CD4-positive, alpha-beta memory T cell (primary cell): ENCODE results near the gene GPC6. TPM values are rescaled to one million over a fixed set of nuclear protein-coding genes. Genes with fewer than 3 reads are reported as not detected.

Experiments used
- CTCF ChIA-PET: fragments of 350-600 bp; sonication (Branson Sonifier 250); formaldehyde crosslinking; loops from one replicate; lab custom pipeline; 2021; ENCODE audit warnings: inconsistent platforms; ENCODE audit not compliant: partially characterized antibody; lab: Charles Lee
- POLR2A ChIA-PET: fragments of 350-600 bp; sonication (Branson Sonifier 250); formaldehyde crosslinking; loops from one replicate; lab custom pipeline; 2021; ENCODE audit not compliant: partially characterized antibody; lab: Charles Lee
- DNase-seq, 5 donors: peaks; one replicate each; pipeline versions ENCODE4 v3.0.0 to v3.0.0-alpha.2; 2020 to 2022; ENCODE audit warnings: mixed read lengths in 1 of 5
- H3K27ac ChIP-seq: one replicate; pipeline ENCODE4 v1.7.0; 2013; ENCODE audit warnings: low read depth, low read length
- H3K27me3 ChIP-seq: 2 replicates; pipeline ENCODE4 v1.7.0; 2013; ENCODE audit warnings: mild to moderate bottlenecking, low read length, moderate library complexity; ENCODE audit not compliant: insufficient read depth
- H3K36me3 ChIP-seq: 2 replicates; pipeline ENCODE4 v1.7.0; 2013; ENCODE audit warnings: mild to moderate bottlenecking, low read length, moderate library complexity; ENCODE audit not compliant: insufficient read depth
- H3K4me1 ChIP-seq: 2 replicates; pipeline ENCODE4 v1.7.0; 2013; ENCODE audit warnings: mild to moderate bottlenecking, low read length, moderate library complexity; ENCODE audit not compliant: insufficient read depth
- H3K4me3 ChIP-seq, 2 donors: one replicate each; pipeline ENCODE4 v1.7.0; 2013; ENCODE audit warnings: low read length in 2 of 2, mild to moderate bottlenecking in 1 of 2
- H3K9me3 ChIP-seq, 2 donors: one replicate each; pipeline ENCODE4 v1.7.0; 2013; ENCODE audit warnings: low read length in 2 of 2, control low read depth in 1 of 2; ENCODE audit not compliant: control insufficient read depth in 1 of 2
- H3K27ac Mint-ChIP-seq, 7 donors: one replicate each; pipeline ENCODE4 v1.8.0; 2020 to 2021; ENCODE audit warnings: mixed read lengths in 7 of 7, mild to moderate bottlenecking in 6 of 7, inconsistent platforms in 3 of 7, moderate library complexity in 3 of 7
- H3K27me3 Mint-ChIP-seq, 2 donors: one replicate each; pipeline ENCODE4 v1.8.0; 2020 to 2021; ENCODE audit warnings: mixed read lengths in 2 of 2
- H3K36me3 Mint-ChIP-seq, 2 donors: one replicate each; pipeline ENCODE4 v1.8.0; 2020 to 2021; ENCODE audit warnings: mixed read lengths in 2 of 2, inconsistent platforms in 1 of 2, mild to moderate bottlenecking in 1 of 2
- H3K4me1 Mint-ChIP-seq, 4 donors: one replicate each; pipeline ENCODE4 v1.8.0; 2020 to 2021; ENCODE audit warnings: mixed read lengths in 4 of 4, mild to moderate bottlenecking in 1 of 4
- H3K4me3 Mint-ChIP-seq, 8 donors: one replicate each; pipeline ENCODE4 v1.8.0; 2020 to 2021; ENCODE audit warnings: mixed read lengths in 8 of 8, mild to moderate bottlenecking in 7 of 8, moderate library complexity in 6 of 8, inconsistent platforms in 3 of 8
- H3K9me3 Mint-ChIP-seq, 8 donors: one replicate each; pipeline ENCODE4 v1.8.0; 2020 to 2021; ENCODE audit warnings: mixed read lengths in 8 of 8, mild to moderate bottlenecking in 5 of 8, inconsistent platforms in 3 of 8, moderate library complexity in 1 of 8
- intact Hi-C: fragments of 100-400 bp; cut with micrococcal nuclease; formaldehyde crosslinking; loops from one replicate; pipeline ENCODE4 v1.15.1; 2023
- polyA plus RNA-seq, 2 donors: library from polyadenylated mRNA; unstranded; fragments of 300-500 nt; fragmentation: Illumina TruSeq; gene quantifications; one replicate each; pipeline ENCODE4 v1.2.3, GENCODE V29; 2021
- total RNA-seq, 2 experiments: library from RNA; stranded (reverse); gene quantifications; one replicate each; pipeline ENCODE4 v1.2.3, GENCODE V29; 2021

Gene GPC6
- total and polyA plus RNA-seq, 4 experiments from 2014 or later = not detected

DNA sequence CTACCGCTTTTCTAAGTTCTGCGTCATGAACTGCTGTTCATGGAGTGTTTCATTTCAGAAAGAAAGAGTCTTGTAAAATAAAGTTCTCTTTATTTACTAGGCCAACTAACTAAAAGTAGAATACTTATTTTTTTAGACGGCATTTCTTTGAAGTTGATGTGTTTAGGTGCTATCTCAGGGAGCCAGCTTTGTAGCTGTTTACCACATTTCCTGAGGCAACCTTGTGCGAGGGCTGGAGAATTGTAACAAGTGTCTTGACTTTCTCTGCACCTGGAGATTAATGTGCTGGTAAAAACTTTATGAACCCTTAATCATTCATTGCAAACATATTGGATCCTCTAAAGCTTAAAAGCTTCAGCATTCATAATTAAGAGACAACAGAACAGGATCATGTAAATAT lies 229.3 kb downstream of the GPC6 start:
- no peak for DNase-seq
- Histone ChIP-seq H3K4me1 (no peaks in the 10 kb centered on the region), H3K27ac (no peak overlapping the region), H3K4me3 (no peak overlapping the region), H3K9me3 (no peaks in the 10 kb centered on the region), H3K27me3 (no peaks in the 10 kb centered on the region), H3K36me3 (no peaks in the 10 kb centered on the region)
- H3K27me3 Mint-ChIP-seq = no peaks in the 10 kb centered on the region
- intact Hi-C loops = no loop called here
- CTCF ChIA-PET = no interaction called here
- H3K9me3 Mint-ChIP-seq = peaks cover 0 to 4% (median 0%) of the 10 kb centered on the region in 8 donors
- no peak overlapping the region for H3K27ac Mint-ChIP-seq
- no peaks in the 10 kb centered on the region for H3K4me1 Mint-ChIP-seq
- no peaks in the 10 kb centered on the region for H3K36me3 Mint-ChIP-seq
- H3K4me3 Mint-ChIP-seq = no peak overlapping the region
- POLR2A ChIA-PET = no interaction called here

DNA sequence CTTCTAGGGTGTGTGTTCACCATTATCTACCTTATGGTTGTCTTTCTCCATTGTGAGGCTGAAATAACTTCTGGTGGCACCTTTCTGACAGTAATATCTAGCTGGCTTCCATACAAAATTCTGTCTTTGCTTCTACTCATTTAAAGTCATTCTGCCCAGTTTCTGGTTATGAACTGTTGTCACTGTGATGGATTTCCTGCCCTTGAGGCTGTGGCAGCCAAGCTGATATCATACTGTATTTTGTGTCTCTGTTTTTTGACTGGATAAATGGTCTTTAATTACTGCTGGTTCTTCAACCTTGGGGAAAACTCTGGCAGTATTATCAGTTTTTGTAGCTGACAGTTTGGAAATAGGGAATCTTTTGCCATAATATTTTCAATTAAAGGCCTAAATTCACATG lies 233.4 kb downstream of the GPC6 start:
- CTCF ChIA-PET = no interaction called here
- Mint-ChIP-seq H3K36me3 (no peaks in the 10 kb centered on the region), H3K9me3 (peaks cover 0 to 6% (median 1%) of the 10 kb centered on the region in 8 donors), H3K27me3 (no peaks in the 10 kb centered on the region), H3K4me3 (no peak overlapping the region), H3K4me1 (no peaks in the 10 kb centered on the region), H3K27ac (no peak overlapping the region)
- no peak for DNase-seq
- Histone ChIP-seq H3K27me3 (no peaks in the 10 kb centered on the region), H3K36me3 (no peaks in the 10 kb centered on the region), H3K9me3 (no peaks in the 10 kb centered on the region), H3K4me1 (no peaks in the 10 kb centered on the region), H3K4me3 (no peak overlapping the region), H3K27ac (no peak overlapping the region)
- POLR2A ChIA-PET = no interaction called here
- intact Hi-C loops = no loop called here

DNA sequence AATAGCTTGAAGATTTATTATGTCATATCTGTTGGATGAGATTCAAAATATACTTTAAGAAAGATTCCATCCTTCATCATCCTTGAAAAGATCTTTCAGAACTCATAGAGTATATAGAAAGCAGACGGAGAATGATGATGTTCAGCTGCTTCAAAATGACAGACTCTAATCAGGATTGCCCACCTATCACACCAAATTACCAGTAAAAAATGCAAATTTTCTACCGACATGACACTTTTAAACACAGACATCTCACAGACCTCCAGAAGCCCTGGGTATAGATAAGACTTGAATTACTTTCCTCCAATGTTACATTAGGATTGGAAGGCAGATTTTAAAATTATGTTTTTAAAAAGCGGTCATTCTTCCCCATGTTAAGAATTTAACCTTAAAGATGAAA lies 235.5 kb downstream of the GPC6 start:
- intact Hi-C loops = no loop called here
- no peaks in the 10 kb centered on the region for H3K36me3 Mint-ChIP-seq
- CTCF ChIA-PET = interaction anchor here (1.6 kb wide), 1 partner anchor 11 kb away, joined by 4 read pairs; no protein-coding TSS in a partner anchor

DNA sequence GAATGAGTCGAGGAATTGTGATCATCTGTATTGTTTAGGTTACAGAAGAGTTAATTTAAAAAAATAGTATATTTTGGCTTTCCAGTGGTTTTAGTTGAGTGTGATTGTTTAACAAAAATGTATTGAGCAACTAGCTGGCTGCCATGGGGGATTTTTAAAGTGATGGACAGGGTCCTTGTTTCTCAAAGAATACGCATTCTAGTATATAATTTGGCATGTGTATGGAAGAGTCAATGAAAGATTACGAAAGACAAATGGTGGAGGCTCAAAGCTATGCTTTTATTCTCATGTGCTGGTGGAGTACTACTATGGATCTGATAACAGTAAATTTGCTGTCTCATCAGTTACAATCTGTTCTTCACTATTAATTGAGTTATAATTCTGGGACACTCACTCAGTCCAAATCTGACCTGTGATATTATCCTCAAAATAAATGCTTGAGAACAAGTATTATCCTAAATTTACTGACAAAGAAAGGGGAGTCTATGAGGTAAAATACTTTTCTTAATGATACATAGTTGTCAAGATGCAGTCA lies 240.0 kb downstream of the GPC6 start:
- no peak for DNase-seq
- Histone ChIP-seq H3K4me3 (no peak overlapping the region), H3K27ac (no peak overlapping the region), H3K27me3 (no peaks in the 10 kb centered on the region), H3K36me3 (no peaks in the 10 kb centered on the region), H3K9me3 (no peaks in the 10 kb centered on the region), H3K4me1 (no peaks in the 10 kb centered on the region)
- POLR2A ChIA-PET = no interaction called here
- Mint-ChIP-seq H3K36me3 (no peaks in the 10 kb centered on the region), H3K27me3 (no peaks in the 10 kb centered on the region), H3K4me1 (no peaks in the 10 kb centered on the region), H3K9me3 (peaks cover 0 to 8% (median 3%) of the 10 kb centered on the region in 8 donors), H3K4me3 (no peak overlapping the region), H3K27ac (no peak overlapping the region)
- intact Hi-C loops = no loop called here
- CTCF ChIA-PET = no interaction called here

More for the DNA sequence above, 235.5 kb downstream of the GPC6 start:
- H3K36me3 ChIP-seq = no peaks in the 10 kb centered on the region
- H3K4me1 ChIP-seq = no peaks in the 10 kb centered on the region
- no peak overlapping the region for H3K27ac Mint-ChIP-seq
- no peak overlapping the region for H3K27ac ChIP-seq
- no peaks in the 10 kb centered on the region for H3K27me3 ChIP-seq
- no peaks in the 10 kb centered on the region for H3K9me3 ChIP-seq
- no peaks in the 10 kb centered on the region for H3K27me3 Mint-ChIP-seq
- H3K4me3 Mint-ChIP-seq = no peak overlapping the region
- POLR2A ChIA-PET = no interaction called here
- no peaks in the 10 kb centered on the region for H3K4me1 Mint-ChIP-seq
- peaks cover 0 to 8% (median 0%) of the 10 kb centered on the region in 8 donors for H3K9me3 Mint-ChIP-seq
- no peak overlapping the region for H3K4me3 ChIP-seq
- DNase-seq = no peak

DNA sequence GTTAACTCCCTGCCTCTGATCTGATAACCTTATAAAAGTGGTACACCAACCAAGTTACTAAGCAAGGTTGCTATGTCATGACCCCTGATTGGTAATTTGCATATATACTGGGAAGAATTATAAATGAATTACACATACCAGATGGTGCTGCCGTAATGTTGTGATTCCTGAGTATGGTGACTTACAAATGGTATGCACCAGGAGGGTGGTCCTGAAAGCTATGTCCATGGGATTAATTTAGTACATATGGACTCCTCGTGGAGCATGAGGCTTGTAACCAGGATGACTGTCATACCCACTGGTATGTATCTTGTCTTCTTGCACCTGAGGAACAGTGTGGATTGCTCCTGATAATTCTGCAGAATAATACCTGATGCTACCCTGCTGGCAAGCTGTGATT lies 240.6 kb downstream of the GPC6 start:
- peaks cover 0 to 8% (median 4%) of the 10 kb centered on the region in 8 donors for H3K9me3 Mint-ChIP-seq
- POLR2A ChIA-PET = no interaction called here
- no peaks in the 10 kb centered on the region for H3K4me1 Mint-ChIP-seq

DNA sequence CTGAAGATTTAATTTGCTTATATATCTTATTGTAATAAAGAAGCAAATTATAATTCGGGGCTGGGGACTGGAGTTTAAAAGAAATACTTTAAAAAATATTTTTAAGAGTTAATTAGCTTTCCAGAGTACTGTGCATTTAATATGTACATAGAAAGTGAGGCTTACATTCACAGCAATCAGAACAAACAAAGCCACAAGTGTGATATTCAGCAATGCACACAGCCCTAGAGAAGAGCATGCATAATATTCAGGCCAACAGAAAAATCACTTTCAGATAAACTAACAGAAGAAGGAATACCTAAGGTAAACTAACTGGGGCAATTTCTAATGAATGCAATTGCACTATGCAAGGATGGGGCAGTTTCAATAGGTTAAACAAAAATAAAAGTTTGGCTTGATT lies 241.8 kb downstream of the GPC6 start:
- H3K4me3 ChIP-seq = no peak overlapping the region
- H3K27ac ChIP-seq = no peak overlapping the region
- Mint-ChIP-seq H3K36me3 (no peaks in the 10 kb centered on the region), H3K27me3 (no peaks in the 10 kb centered on the region), H3K9me3 (peaks cover 0 to 8% (median 4%) of the 10 kb centered on the region in 8 donors), H3K4me1 (no peaks in the 10 kb centered on the region), H3K27ac (no peak overlapping the region), H3K4me3 (no peak overlapping the region)
- ChIA-PET POLR2A (interaction anchor here (0.6 kb wide), 1 partner anchor 249 kb away, joined by 3 read pairs; no protein-coding TSS in a partner anchor), CTCF (no interaction called here)
- no peaks in the 10 kb centered on the region for H3K36me3 ChIP-seq
- H3K27me3 ChIP-seq = no peaks in the 10 kb centered on the region
- intact Hi-C loops = no loop called here
- no peak for DNase-seq
- no peaks in the 10 kb centered on the region for H3K9me3 ChIP-seq
- no peaks in the 10 kb centered on the region for H3K4me1 ChIP-seq

More for the DNA sequence above, 240.6 kb downstream of the GPC6 start:
- Histone ChIP-seq H3K4me3 (no peak overlapping the region), H3K4me1 (no peaks in the 10 kb centered on the region), H3K27me3 (no peaks in the 10 kb centered on the region), H3K9me3 (no peaks in the 10 kb centered on the region), H3K27ac (no peak overlapping the region), H3K36me3 (no peaks in the 10 kb centered on the region)
- CTCF ChIA-PET = no interaction called here
- Mint-ChIP-seq H3K36me3 (no peaks in the 10 kb centered on the region), H3K27ac (no peak overlapping the region), H3K4me3 (no peak overlapping the region), H3K27me3 (no peaks in the 10 kb centered on the region)
- intact Hi-C loops = no loop called here
- no peak for DNase-seq

DNA sequence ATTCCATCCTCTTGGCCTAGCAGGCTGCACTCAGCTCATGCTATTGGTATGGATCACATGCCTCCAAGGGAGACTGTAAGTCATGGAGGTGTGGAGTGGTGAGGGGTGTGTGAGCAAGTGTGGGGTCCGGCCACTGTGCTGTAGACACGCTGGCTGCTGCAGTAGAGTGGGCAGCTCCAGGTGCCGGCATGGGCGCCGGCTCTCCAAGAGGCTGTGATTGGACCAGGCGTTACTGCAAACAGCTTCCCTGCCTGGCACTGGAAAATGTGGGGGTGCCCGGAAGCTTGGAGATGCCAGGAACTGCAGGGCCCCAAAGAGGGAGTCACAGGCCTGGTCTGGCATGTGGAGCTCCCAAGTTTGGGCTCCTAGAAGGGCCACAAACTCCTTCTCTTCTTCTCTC lies 245.7 kb downstream of the GPC6 start:
- no peak overlapping the region for H3K27ac Mint-ChIP-seq
- H3K9me3 Mint-ChIP-seq = peaks cover 0 to 8% (median 3%) of the 10 kb centered on the region in 8 donors
- ChIA-PET POLR2A (no interaction called here), CTCF (interaction anchor here (1.0 kb wide), 1 partner anchor 11 kb away, joined by 4 read pairs; no protein-coding TSS in a partner anchor)
- H3K4me3 Mint-ChIP-seq = no peak overlapping the region
- Histone ChIP-seq H3K9me3 (no peaks in the 10 kb centered on the region), H3K27ac (no peak overlapping the region), H3K4me3 (no peak overlapping the region), H3K4me1 (no peaks in the 10 kb centered on the region), H3K36me3 (no peaks in the 10 kb centered on the region), H3K27me3 (no peaks in the 10 kb centered on the region)
- DNase-seq = no peak
- no peaks in the 10 kb centered on the region for H3K36me3 Mint-ChIP-seq
- H3K27me3 Mint-ChIP-seq = no peaks in the 10 kb centered on the region
- H3K4me1 Mint-ChIP-seq = no peaks in the 10 kb centered on the region
- intact Hi-C loops = no loop called here
